ENCODE measurements around the gene AFG1L.

AFG1L gene

DNA sequence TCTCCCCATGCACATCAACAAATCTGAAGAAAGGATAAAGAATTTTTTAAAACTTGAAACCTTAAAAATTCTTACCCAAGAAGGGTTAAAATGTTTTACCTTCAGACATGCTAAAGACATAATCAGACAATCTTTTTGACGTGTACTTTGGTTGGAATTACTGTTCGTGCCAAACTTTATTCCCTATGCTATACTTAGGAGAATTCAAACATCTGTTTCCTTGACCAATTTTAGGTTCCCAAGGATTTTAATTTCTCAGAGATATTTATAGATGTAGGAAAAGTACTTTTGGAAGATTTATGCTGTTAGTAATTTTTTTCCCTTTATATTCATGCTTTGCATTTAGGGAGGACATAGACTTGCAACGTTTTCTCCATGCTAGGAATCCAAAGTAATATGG, 108.4 kb downstream of the AFG1L start:
- H3K36me3 ChIP-seq (ENCODE audit: insufficient read depth, low read length), result no peaks in the 10 kb centered on the region
- H3K4me2 ChIP-seq (ENCODE audit: insufficient read depth, low read length), result no peak overlapping the region
- H2AFZ ChIP-seq (ENCODE audit: low read depth, low read length), result no peak overlapping the region
- no peak for DNase-seq
- no peaks in the 10 kb centered on the region for H3K79me2 ChIP-seq (ENCODE audit: insufficient read depth, low read length)
- no peak overlapping the region for H3K4me3 ChIP-seq (ENCODE audit: low read depth in 1 of 2, low read length in 2 of 2)
- no peaks in the 10 kb centered on the region for H3K4me1 ChIP-seq (ENCODE audit: insufficient read depth, low read length)
- no peak overlapping the region for H3K27ac ChIP-seq (ENCODE audit: low read length)
- TF ChIP-seq EZH2 (IDR thresholded peaks at IDR 0.05; ENCODE audit: borderline replicate concordance, low read depth, low read length, severe bottlenecking), result no peak
- TF ChIP-seq, protein P1, sequence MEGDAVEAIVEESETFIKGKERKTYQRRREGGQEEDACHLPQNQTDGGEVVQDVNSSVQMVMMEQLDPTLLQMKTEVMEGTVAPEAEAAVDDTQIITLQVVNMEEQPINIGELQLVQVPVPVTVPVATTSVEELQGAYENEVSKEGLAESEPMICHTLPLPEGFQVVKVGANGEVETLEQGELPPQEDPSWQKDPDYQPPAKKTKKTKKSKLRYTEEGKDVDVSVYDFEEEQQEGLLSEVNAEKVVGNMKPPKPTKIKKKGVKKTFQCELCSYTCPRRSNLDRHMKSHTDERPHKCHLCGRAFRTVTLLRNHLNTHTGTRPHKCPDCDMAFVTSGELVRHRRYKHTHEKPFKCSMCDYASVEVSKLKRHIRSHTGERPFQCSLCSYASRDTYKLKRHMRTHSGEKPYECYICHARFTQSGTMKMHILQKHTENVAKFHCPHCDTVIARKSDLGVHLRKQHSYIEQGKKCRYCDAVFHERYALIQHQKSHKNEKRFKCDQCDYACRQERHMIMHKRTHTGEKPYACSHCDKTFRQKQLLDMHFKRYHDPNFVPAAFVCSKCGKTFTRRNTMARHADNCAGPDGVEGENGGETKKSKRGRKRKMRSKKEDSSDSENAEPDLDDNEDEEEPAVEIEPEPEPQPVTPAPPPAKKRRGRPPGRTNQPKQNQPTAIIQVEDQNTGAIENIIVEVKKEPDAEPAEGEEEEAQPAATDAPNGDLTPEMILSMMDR (IDR thresholded peaks at IDR 0.05; ENCODE audit: borderline replicate concordance, extremely low read depth, low read length, poor library complexity, severe bottlenecking), result no peak
- no peaks in the 10 kb centered on the region for H3K9me3 ChIP-seq (ENCODE audit: insufficient read depth, low read length, severe bottlenecking)
- no peak overlapping the region for H3K9ac ChIP-seq (ENCODE audit: low read depth, low read length)
- ATAC-seq (ENCODE audit: insufficient read depth, low read depth), result no peak
- no peaks in the 10 kb centered on the region for H3K27me3 ChIP-seq (ENCODE audit: insufficient read depth, low read length, poor library complexity)
- no peaks in the 10 kb centered on the region for H4K20me1 ChIP-seq (ENCODE audit: insufficient read depth, low read length)

DNA sequence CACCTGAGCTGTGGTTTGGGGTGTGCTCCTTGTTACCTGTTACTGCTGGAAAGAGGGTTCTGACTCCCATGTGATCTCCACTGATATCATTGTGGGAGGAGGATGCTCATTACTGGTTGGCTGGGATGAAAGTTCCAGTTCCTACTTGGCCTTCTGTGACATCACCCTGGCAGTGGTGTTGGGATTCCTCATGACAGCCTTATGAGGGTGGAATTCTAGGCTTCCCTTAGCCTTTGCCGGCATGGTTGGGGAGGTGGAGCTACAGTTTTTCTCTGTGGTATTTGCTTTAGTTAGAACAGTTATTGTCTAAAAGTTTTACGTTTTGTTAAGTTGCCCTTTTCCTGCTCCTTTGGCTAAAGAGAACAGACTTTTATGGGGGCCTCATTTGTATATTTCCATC, 112.1 kb downstream of the AFG1L start:
- ATAC-seq (ENCODE audit: insufficient read depth, low read depth), result no peak
- H3K4me1 ChIP-seq (ENCODE audit: insufficient read depth, low read length), result no peaks in the 10 kb centered on the region
- no peaks in the 10 kb centered on the region for H3K79me2 ChIP-seq (ENCODE audit: insufficient read depth, low read length)
- no peaks in the 10 kb centered on the region for H3K36me3 ChIP-seq (ENCODE audit: insufficient read depth, low read length)
- H2AFZ ChIP-seq (ENCODE audit: low read depth, low read length), result no peak overlapping the region
- H3K9ac ChIP-seq (ENCODE audit: low read depth, low read length), result no peak overlapping the region
- H3K27me3 ChIP-seq (ENCODE audit: insufficient read depth, low read length, poor library complexity), result no peaks in the 10 kb centered on the region
- no peak for TF ChIP-seq EZH2 (IDR thresholded peaks at IDR 0.05; ENCODE audit: borderline replicate concordance, low read depth, low read length, severe bottlenecking)
- TF ChIP-seq, protein P1 (IDR thresholded peaks at IDR 0.05; ENCODE audit: borderline replicate concordance, extremely low read depth, low read length, poor library complexity, severe bottlenecking), result no peak
- H3K4me3 ChIP-seq (ENCODE audit: low read depth in 1 of 2, low read length in 2 of 2), result no peak overlapping the region
- H3K9me3 ChIP-seq (ENCODE audit: insufficient read depth, low read length, severe bottlenecking), result peaks cover 8% of the 10 kb centered on the region
- H3K4me2 ChIP-seq (ENCODE audit: insufficient read depth, low read length), result no peak overlapping the region
- H4K20me1 ChIP-seq (ENCODE audit: insufficient read depth, low read length), result no peaks in the 10 kb centered on the region
- H3K27ac ChIP-seq (ENCODE audit: low read length), result no peak overlapping the region
- no peak for DNase-seq

DNA sequence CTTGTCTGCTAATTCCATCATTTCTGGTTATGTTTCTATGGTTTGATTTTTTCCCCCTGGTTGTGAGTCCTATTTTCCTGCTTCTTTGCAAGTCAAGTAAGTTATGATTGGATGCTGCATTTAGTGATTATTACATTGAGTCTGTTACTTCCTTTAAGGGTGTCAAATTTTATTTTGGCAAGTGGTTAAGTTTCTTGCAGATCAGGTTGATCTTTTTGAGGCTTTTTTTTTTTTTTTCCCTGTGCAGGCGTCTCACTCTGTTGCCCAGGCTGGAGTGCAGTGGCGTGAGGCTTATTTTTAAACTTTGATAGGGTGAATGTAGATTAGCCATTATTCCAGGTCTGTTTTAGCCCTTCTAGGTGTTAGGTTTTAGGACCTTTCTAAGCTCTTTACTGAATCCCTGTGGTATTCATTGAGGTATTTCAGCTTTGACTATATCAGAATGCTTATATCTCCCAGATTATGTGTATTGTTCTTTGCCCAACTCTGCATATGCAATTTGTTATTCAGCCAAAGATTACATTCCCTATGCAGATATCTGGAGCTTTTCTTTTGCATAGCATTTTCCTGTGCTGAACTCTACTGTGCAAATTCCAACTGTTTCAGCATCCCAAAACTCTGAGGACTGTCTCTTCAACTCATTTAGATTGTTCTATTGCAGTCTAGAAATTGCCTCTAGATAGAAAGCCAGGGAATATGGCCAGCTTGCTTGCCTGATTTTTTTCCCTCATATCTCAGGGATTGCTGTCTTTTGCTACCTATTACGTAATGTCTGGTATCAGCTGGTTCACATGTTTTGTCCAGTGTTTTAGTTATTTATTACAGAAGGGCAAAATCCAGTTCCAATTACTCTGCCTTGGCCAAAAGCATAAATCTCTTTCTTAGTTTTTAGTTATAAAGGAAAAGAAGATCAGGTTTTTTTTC, 113.3 kb downstream of the AFG1L start:
- no peaks in the 10 kb centered on the region for H4K20me1 ChIP-seq (ENCODE audit: insufficient read depth, low read length)
- no peaks in the 10 kb centered on the region for H3K36me3 ChIP-seq (ENCODE audit: insufficient read depth, low read length)
- H3K4me3 ChIP-seq (ENCODE audit: low read depth in 1 of 2, low read length in 2 of 2), result no peak overlapping the region
- no peak for TF ChIP-seq EZH2 (IDR thresholded peaks at IDR 0.05; ENCODE audit: borderline replicate concordance, low read depth, low read length, severe bottlenecking)
- TF ChIP-seq, protein P1 (IDR thresholded peaks at IDR 0.05; ENCODE audit: borderline replicate concordance, extremely low read depth, low read length, poor library complexity, severe bottlenecking), result no peak
- no peak overlapping the region for H3K4me2 ChIP-seq (ENCODE audit: insufficient read depth, low read length)
- ATAC-seq (ENCODE audit: insufficient read depth, low read depth), result no peak
- no peak overlapping the region for H3K9ac ChIP-seq (ENCODE audit: low read depth, low read length)
- H3K27me3 ChIP-seq (ENCODE audit: insufficient read depth, low read length, poor library complexity), result no peaks in the 10 kb centered on the region
- no peak overlapping the region for H2AFZ ChIP-seq (ENCODE audit: low read depth, low read length)
- H3K79me2 ChIP-seq (ENCODE audit: insufficient read depth, low read length), result no peaks in the 10 kb centered on the region
- no peak for DNase-seq
- no peaks in the 10 kb centered on the region for H3K4me1 ChIP-seq (ENCODE audit: insufficient read depth, low read length)
- H3K9me3 ChIP-seq (ENCODE audit: insufficient read depth, low read length, severe bottlenecking), result peaks cover 8% of the 10 kb centered on the region
- no peak overlapping the region for H3K27ac ChIP-seq (ENCODE audit: low read length)
